HG02623 (cell line): ENCODE data around the gene SEC23IP.
"Not testable (repeated sequence)": the region's sequence is repeated elsewhere in the genome, so short reads cannot be mapped to it uniquely, and the experiment has no call there.

Experiments
- ATAC-seq: cut with Tn5 transposase; IDR thresholded peaks from one replicate; pipeline ENCODE4 v1.9.1; 2021; ENCODE audit warnings: moderate library complexity; ENCODE audit not compliant: unreplicated experiment

SEC23IP gene

DNA sequence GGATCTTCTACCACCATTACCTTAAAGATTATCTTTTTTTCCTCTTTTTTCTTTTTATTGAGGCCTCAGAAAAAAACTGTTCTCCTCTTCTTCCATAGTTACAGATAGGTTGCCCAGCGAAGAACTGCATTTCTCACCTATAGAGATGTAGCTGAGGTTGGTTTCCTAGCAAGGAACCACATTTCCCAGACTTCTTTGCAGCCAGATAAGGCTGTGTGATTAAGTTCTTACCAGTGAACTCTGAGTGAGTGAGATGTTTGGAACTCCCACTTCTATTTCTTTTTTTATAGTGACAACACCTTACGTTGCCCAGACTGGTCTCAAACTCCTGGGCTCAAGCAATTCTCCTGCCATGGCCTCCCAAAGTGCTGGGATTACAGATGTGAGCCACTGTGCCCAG, 14.0 kb upstream of the SEC23IP start:
- ATAC-seq: no peak

DNA sequence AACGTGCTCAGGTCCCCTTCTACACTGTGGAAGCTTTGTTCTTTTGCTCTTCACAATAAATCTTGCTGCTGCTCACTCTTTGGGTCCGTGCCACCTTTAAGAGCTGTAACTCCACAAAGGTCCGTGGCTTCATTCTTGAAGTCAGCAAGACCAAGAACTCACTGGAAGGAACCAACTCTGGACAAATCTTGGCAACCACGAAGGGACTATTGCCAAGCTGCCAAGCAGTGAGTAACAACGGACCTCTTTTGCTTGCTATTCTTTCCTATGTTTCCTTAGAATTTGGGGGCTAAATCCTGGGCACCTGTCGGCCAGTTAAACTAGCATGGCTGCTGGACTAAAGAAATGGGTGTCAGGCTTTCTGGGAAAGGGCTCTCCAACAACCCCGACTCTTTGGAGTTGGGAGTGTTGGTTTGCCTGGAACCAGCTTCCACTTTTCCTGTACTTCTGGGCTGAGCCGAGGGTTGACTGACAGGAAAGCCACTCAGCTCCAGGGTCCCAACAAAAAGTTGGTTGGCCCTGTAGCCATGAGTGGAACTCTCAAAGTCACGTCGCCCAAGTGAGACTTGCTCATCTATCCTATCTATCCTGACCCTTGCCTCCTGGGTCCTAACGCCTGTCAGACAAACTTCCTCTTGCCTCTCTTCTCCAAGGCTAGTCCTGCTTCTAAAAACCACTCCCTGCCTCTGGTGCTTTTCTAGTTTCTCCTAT, 8.5 kb upstream of the SEC23IP start:
- not testable (repeated sequence) for ATAC-seq

DNA sequence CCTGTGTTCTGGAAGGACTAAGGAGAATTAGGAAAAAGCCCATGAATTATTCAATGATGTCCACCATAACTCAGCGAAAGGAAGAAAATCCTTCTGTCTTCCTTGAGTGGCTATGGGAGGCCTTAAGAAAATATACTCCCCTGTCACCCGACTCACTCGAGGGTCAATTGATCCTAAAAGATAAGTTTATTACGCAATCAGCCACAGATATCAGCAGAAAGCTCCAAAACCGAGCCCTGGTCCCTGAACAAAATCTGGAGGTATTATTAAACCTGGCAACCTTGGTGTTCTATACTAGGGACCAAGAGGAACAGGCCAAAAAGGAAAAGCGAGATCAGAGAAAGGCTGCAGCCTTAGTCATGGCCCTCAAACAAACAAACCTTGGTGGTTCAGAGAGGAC, 6.5 kb upstream of the SEC23IP start:
- ATAC-seq: not testable (repeated sequence)

DNA sequence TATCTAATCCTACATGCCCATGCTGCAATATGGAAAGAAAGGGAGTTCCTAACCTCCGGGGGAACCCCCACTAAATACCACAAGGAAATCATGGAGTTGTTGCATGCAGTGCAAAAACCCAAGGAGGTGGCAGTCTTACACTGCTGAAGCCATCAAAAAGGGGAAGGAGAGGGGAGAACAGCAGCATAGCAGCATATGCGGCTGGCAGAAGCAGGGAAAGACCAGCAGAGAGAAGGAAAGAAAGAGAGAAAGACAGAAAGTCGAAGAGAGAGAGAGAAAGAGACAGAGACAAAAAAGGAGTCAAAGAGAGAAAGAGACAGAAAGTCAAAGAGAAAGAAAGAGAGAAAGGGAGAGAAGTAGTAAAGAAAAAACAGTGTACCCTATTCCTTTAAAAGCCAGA, 3.8 kb upstream of the SEC23IP start:
- ATAC-seq: not testable (repeated sequence)

DNA sequence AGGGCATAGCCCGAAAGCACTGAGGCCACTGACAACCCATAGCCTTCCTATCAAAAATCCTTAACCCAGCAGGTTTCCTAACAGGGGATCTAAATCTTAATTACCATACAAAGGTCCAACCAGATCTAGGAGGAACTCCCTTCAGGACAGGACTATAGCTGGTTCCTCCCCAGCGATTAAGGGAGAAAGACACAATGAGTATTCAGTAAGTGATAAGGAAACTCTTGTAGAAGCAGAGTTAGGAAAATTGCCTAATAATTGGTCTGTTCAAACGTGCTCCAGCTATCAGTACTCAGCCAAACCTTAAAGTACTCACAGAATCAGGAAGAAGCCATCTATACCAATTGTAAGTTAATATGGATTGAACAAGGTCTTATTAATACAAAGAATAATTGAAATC, 3.3 kb upstream of the SEC23IP start:
- not testable (repeated sequence) for ATAC-seq

DNA sequence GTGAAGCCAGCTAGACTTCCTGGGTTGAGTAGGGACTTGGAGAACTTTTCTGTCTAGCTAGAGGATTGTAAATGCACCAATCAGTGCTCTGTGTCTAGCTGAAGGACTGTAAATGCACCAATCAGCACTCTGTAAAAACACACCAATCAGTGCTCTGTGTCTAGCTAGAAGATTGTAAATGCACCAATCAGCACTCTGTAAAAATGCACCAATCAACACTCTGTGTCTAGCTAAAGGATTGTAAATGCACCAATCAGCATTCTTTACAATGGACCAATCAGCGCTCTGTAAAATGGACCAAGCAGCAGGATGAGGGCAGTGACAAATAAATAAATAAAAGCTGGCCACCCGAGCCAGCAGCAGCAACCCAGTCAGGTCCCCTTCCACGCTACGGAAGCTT, 2.2 kb upstream of the SEC23IP start:
- not testable (repeated sequence) for ATAC-seq

DNA sequence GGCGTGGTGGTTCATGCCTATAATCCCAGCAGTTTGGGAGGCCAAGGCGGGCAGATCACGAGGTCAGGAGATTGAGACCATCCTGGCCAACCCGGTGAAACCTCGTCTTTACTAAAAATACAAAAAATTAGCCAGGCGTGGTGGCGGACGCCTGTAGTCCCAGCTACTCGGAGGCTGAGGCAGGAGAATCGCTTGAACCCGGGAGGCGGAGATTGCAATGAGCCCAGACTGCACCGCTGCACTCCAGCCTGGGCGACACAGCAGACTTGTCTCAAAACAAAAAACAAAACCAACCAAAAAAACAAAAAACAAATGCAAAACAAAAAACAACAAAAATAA, 712 bp upstream of the SEC23IP start:
- ATAC-seq: not testable (repeated sequence)

DNA sequence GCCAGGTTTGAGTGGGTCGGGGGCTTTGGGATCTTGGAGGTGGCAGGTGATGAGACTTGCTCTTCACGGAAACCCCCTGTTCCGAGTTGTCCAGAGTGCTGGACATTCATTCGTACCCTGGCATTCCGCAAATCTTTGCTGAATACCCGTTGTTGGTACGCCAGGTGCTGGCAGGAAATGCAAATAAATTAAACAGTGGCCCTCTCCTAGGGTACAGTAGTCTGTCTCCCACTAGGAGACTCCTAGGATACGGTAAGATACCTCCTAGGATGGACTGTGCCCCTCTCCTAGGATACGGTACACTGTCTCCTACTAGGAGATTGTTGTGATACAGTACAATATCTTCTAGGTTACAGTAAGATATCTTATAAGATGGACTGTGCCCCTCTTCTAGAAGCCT, 544 bp downstream of the SEC23IP start:
- ATAC-seq: no peak

DNA sequence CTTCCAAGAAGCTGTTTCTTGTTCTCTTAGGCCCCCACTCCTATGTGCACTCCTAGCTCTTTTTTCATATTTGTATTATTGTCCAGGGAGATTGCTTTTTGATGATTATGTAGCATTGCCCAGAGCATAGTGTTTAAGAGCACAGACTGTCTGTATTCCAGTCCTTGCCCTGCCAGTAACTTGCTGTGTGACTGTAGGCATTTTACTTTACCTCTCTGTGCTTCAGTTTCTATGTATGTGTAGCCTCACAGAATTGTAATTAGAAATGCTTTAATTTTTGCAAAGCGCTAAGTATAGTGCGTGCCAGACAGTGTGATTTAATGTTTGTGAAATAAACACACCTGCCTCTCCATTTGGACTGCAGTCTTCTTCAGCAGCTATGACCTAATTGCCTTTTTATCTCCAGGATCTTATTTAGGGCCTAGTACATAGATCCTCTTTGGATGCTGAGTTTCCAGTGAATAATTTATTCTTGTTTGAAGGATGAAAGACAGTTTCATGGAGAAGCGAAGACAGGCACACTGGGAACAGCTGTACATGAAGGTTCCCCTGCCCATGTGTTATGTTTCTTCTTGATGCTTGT, 1.4 kb downstream of the SEC23IP start:
- ATAC-seq: no peak

DNA sequence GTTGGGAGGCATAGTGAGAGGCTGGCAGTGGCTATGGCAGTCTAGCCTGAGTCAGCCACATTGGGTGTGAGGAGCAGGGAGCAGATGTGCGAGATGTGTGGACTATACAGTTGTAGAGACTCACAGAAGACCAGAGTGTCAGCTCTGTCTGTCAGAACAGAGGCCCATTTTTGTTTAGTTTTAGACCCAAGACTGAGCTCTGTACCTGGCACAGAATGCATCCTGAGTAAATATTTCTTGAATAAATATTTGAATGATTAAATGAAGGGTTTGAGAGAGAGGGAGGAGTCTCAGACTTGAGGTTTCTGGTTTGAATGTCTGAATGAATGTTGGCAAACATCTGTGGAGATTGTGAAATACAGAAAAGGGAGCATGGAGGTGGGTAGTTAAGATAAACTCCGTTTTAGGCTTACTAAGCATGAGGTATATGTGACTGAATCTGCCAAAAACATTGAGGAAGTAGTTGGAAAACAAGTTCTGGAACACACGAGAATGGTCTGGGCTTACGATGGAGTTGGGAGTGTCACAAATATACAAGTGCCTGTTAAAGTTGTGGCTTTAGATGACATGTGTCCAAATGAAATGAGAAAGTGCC, 3.6 kb downstream of the SEC23IP start:
- no peak for ATAC-seq

DNA sequence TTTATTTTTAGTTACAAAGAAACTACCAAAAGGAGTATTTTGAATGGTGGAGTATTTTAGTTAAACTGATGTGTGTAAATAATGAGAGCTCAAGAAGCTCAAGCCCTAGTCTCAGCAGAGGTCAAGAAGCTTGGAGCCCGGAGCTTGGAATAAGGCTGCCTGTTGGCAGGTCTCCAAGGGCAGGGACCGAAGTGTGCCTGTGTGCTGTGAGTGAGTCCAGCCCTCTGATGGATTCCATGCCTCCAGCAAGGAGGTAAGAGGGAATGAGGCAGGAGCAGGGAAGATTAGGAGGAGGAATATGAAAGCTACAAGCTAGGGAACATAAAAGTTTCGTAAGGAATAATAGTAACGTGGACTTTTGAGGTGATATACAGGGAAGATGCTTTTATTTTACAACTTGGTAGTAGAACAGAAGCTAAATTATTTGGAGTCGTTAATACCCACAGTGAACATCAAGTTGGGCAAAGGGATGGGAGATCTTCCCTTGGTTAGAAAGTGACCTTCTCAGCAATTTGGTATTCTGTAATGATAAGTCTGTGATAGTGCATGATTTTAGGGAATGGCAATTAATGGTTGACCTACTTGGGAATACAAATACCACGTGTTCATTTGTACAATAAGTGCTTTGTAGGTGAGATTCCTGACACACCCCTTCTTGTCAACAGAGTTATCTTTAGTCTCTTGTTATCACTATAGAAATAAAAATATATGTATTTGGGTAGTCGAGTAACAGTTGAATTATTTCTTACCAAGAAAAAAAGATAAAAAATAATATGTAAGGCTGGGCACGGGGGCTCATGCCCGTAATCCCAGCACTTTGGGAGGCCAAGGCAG, 4.6 kb downstream of the SEC23IP start:
- no peak for ATAC-seq

DNA sequence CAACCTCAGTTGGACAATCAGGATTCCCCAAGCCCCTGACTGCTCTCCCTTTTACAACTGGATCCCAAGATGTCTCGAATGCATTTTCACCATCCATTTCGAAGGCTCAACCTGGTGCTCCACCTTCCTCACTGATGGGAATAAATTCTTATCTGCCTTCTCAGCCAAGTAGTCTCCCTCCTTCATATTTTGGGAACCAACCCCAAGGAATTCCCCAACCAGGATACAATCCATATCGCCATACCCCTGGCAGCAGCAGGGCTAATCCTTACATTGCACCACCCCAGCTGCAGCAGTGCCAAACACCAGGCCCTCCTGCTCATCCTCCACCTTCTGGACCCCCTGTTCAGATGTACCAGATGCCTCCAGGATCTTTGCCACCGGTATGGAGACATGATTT, 6.0 kb downstream of the SEC23IP start:
- no peak for ATAC-seq

DNA sequence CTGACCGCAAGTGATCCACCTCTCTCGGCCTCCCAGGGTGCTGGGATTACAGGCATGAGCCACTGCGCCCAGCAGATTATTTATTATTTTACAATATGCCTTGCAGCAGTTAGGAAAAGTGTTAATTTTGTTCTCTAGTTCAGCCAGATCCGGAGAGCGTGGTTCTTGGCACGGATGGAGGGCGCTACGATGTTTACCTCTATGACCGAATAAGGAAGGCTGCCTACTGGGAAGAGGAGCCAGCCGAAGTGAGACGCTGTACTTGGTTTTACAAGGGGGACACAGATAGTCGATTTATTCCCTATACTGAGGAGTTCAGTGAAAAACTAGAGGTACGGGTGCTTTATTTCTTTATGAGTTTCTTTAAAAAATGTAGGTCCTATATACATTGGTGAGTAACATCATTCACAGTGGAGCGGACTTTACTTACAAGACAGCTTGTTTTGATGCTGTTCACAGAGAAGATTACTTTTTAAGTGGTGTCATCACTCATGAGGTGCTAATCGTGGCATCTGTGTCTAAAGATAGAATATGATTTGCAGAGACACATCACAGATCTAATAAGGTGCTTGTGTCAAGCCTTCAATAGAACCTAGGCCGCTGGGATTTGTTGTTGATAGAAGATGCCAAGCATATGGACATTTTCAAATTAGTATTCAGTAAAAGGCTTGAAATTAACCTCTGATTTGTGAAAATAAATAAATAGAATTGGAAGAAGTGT, 11.6 kb downstream of the SEC23IP start:
- no peak for ATAC-seq

DNA sequence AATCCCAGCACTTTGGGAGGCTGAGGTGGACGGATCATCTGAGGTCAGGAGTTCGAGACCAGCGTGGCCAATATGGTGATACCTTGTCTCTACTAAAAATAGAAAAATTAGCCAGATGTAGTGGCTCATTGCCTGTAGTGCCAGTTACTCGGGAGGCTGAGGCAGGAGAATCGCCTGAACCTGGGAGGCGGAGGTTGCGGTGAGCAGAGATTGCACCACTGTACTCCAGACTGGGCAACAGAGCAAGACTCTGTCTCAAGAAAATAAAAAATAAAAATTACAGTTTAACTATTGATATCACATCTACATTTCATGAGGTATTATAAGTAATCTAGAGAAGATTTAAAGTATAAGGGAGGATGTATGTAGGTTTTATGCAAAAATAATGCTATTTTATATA, 15.2 kb downstream of the SEC23IP start:
- not testable (repeated sequence) for ATAC-seq

DNA sequence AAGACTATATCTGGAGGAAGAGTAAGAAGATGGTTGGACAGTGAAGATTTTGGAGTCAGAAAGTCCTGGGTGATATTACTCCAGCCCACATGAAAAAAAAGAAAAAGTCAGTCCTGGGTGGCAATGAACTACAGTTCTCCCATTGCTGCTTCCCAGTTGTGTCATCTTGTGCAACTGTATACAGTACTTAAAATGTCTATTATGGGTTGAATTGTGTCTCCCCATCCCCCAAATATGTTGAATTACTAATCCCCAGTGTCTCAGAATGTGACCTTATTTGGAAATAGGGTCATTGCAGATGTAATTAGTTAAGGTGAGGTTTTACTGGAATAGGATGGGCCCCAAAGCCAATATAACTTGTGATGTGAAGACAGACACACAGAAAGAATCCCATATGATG, 15.6 kb downstream of the SEC23IP start:
- no peak for ATAC-seq

DNA sequence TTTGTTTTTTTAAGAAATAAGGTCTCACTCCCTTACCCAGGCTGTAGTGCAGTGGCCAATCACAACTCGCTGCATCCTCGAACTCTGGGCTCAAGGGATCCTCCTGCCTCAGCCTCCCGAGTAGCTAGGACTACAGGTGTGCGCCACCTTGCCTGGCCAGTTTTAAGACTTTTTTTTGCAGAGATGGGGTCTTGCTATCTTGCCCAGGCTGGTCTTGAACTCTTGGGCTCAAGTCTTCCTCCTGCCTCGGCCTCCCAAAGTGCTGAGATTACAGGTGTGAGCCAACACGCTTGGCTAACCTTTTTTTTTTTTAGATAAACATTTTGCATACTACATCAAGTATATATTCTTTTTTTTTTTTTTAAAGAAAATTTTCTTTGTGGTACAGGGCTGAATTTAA, 18.2 kb downstream of the SEC23IP start:
- ATAC-seq: no peak

DNA sequence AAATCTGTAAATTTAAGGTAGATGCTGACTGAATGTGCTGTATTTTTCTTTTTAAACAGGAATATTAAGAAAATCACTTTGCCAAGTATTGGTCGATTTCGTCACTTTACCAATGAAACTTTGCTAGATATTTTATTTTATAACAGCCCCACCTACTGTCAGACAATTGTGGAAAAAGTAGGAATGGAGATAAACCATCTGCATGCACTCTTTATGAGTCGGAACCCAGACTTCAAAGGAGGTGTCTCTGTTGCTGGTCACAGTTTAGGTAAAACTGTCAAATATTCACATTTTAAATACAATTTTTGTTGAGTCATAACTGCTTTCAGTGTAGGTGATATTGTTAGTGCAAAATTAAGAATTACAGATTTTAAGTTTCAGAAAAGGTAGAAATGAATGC, 25.2 kb downstream of the SEC23IP start:
- no peak for ATAC-seq

DNA sequence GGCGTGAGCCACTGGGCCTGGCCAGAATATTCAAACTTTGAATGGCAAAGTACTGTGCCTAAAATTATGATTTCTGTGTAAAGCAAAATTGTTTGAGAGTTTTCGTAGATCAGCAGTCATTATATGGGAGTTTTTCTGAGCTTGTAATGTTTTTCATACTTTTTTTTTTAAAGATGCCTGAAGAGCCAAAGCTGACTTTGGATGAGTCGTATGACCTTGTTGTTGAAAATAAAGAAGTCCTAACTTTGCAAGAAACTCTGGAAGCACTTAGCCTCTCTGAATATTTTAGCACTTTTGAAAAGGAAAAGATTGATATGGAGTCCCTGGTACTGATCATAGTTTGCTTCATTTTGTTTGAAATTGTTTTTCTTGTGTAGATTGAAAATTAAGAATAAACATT, 26.7 kb downstream of the SEC23IP start:
- no peak for ATAC-seq

DNA sequence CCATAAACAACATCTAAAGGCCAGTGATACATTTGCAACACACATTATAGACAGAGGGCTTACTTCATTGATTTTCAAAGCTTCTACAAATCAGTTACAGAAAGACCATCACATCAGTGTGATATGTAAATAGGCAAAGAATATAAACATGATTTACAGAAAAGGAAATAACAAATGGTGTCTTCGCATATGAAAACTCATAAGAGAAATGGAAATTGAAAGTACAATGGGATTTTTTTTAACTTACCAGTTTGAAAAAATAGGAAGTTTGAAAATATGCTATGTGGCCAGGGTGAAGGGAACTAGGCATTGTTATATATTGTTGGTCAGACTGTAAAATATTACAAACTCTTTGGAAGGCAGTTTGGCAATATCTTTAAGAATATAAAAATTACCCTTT, 27.3 kb downstream of the SEC23IP start:
- peak; percentile 66 for ATAC-seq

DNA sequence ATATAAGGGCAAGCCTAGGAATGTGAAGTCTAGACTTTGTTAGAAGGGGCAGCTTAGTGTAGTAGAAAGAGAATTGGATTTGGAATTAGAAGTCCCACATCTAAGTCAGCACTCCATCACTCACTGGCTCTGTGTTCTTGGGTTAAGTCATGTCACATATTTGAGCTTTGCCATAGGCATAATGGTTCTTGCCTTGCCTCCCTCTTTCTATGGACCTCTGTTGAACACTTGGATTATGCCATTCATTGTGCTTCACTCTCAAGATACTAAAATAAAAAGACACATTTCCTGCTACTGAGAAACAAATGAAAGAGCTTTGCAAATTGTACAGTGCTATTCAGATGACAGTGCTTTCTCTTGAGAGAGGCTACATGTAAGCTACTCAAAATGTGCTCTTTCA, 35.9 kb downstream of the SEC23IP start:
- no peak for ATAC-seq

DNA sequence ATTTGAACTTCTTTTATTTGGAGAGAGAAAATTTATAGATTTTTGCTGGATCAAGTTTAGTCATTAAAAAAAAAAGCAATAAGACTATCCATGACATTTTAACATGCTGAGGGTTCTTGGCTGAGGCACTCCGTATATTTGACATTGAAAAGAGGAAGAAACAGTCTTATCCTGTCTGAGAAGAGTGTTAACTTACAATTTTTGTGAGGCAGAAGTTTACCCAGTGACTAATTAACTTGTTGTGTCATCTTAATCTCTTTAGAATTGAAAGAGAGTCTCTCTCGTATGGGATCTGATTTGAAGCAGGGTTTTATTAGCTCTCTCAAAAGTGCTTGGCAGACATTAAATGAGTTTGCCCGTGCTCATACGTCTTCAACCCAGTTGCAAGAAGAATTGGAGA, 39.3 kb downstream of the SEC23IP start:
- no peak for ATAC-seq
